Prostate gland (tissue), 2 donors: ENCODE measurements around the gene PLAC9.

Experiments used
- CTCF ChIP-seq, 4 experiments: fragments of 200-600 bp in 2 of 4; fragments of 450-650 bp in 2 of 4; sonication (generic) in 2 of 4; IDR thresholded peaks; 1 replicate in 3 of 4; 2 replicates in 1 of 4; pipeline ENCODE4 v1.5.1; 2016 to 2019; ENCODE audit warnings: antibody characterized with exemption in 4 of 4, mild to moderate bottlenecking in 2 of 4, moderate library complexity in 2 of 4
- POLR2A ChIP-seq: fragments of 450-650 bp; IDR thresholded peaks from one replicate; pipeline ENCODE4 v1.6.1; 2016; ENCODE audit warnings: antibody characterized with exemption, mild to moderate bottlenecking

DNA sequence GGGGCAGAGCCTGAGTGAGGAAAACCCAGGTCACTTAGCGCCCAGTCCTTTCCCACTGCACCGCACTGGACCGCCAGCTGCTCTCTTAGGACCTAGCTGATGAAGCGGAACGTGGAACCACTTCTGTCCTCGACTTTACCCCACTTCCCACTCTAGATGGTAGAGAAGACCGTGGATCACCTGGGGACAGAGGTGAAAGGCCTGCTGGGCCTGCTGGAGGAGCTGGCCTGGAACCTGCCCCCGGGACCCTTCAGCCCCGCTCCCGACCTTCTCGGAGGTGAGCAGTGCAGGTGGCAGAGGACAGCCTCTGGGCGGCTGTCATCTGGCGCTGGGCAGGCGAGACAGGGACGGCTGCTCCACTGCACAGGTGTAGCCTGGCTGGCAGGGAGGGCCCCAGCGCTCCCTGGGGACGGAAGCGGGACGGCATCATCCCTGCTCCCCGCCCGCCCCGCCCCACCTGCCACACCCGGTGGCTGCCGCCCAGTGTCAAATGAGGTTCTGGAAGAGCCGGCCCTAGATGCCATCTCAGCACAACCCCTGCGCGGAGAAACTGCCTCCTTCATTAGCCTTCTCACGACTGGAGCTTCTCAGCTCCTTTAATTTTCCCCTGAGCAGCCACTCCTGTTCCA lies 11.7 kb downstream of the PLAC9 start:
- TF ChIP-seq POLR2A (no peak), CTCF (IDR thresholded peaks at IDR 0.05) (peak in 1 of 4 experiments; percentile 13)
